IPS-18a (cell line): ENCODE data around the gene PRTFDC1.
"Not testable (repeated sequence)": the region's sequence is repeated elsewhere in the genome, so short reads cannot be mapped to it uniquely, and the experiment has no call there.

Experiments
- H3K27ac ChIP-seq: one replicate; pipeline ENCODE4 v1.5.1; 2013; ENCODE audit warnings: low read length
- H3K27me3 ChIP-seq: one replicate; pipeline ENCODE4 v1.6.1; 2013; ENCODE audit warnings: mild to moderate bottlenecking, low read length; ENCODE audit not compliant: control insufficient read depth, insufficient read depth
- H3K36me3 ChIP-seq: one replicate; pipeline ENCODE4 v1.6.1; 2013; ENCODE audit warnings: low read depth, low read length; ENCODE audit not compliant: control insufficient read depth
- H3K4me1 ChIP-seq: one replicate; pipeline ENCODE4 v1.6.1; 2013; ENCODE audit warnings: low read depth, low read length; ENCODE audit not compliant: control insufficient read depth
- H3K4me3 ChIP-seq: one replicate; pipeline ENCODE4 v1.5.1; 2013; ENCODE audit warnings: low read length
- H3K9ac ChIP-seq: one replicate; pipeline ENCODE4 v1.6.1; 2013; ENCODE audit warnings: mild to moderate bottlenecking, low read length, moderate library complexity
- H3K9me3 ChIP-seq: one replicate; pipeline ENCODE4 v1.6.1; 2013; ENCODE audit warnings: low read depth, low read length; ENCODE audit not compliant: control insufficient read depth

The PRTFDC1 gene

DNA sequence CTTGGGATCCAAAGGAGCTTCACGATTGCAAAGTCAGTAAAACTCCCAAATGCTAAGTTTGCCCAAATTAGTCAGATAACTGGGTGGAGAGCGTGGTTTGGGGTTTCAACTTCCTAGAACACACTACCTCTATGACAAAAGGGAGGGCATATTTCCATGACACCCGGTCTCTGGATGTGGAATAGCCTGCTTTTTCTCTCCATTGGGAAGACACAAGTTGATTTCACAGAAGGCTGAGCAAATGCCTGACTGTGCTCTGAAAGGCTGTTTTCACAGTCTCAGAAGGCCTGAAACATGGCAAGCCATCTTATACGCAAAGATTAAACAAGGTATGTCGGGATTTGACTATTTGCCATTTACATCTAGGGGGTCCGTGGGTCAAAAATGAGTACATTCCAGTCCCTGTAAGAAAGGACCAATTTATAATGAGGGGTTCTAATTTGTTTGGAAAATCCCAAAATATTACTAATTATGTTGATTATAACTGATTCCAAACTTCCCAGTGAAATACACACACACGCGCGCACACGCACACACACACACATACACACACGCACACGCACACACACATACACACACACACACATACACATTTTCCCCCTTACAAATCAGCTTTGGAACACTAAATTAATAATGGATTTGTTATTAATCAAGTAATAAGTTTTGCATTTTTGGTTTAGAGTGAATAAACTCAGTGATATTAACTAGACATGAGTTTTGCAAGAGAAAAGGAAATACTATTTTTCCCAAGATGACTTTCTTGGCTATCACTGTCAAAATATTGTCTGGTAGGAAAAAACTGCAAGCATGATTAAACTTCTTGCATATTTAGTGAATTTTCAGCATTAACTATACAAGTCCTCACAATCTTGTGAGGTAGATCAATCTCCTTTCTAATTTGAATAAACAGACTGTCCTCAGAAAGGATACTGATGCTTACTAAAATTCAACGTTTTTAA, 105.0 kb downstream of the PRTFDC1 start:
- Histone ChIP-seq H3K36me3 (no peaks in the 10 kb centered on the region), H3K4me3 (no peak overlapping the region), H3K27me3 (no peaks in the 10 kb centered on the region), H3K4me1 (peaks cover 22% of the 10 kb centered on the region), H3K27ac (no peak overlapping the region), H3K9me3 (no peaks in the 10 kb centered on the region), H3K9ac (no peak overlapping the region)

DNA sequence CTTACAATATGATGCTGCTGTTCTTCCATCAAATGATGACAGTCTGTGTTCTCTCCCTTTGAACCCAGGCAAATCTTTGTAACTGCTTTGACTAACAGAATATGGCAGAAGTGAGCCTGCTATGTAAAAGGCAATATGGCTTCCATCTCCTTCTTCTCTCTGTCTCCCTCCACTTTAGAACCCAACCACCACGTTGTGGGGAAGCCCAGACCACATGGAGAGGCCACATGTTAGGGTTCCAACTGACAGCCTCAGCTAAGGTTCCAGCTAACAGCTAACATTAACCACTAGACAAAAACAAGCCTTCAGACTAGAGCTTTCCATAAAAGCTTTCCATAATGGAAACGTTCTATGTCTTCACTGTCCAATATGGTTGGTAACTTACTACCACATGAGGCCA, 107.7 kb downstream of the PRTFDC1 start:
- Histone ChIP-seq H3K36me3 (no peaks in the 10 kb centered on the region), H3K4me3 (no peak overlapping the region), H3K9ac (no peak overlapping the region), H3K4me1 (peaks cover 18% of the 10 kb centered on the region), H3K9me3 (no peaks in the 10 kb centered on the region), H3K27ac (no peak overlapping the region), H3K27me3 (no peaks in the 10 kb centered on the region)

DNA sequence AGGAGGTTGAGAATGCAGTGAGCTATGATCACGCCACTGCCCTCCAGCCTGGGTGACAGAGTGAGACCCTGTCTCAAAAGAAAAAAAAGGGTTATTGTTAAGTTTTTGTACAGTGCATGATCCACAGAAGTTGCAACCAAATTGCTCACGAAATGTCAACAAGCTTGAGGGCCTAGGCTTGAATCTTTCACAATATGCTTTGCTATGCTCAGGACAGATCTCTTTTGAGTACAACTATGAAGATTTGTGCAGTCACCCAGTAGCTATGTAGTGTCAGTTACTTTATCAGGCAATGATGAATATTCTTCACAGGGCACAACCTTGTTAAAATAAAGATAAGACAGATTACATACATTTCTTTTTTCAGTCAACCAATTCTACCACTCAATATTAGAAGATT, 109.2 kb downstream of the PRTFDC1 start:
- Histone ChIP-seq H3K4me1 (peaks cover 5% of the 10 kb centered on the region), H3K9ac (no peak overlapping the region), H3K27me3 (no peaks in the 10 kb centered on the region), H3K9me3 (no peaks in the 10 kb centered on the region), H3K27ac (no peak overlapping the region), H3K36me3 (no peaks in the 10 kb centered on the region), H3K4me3 (no peak overlapping the region)

DNA sequence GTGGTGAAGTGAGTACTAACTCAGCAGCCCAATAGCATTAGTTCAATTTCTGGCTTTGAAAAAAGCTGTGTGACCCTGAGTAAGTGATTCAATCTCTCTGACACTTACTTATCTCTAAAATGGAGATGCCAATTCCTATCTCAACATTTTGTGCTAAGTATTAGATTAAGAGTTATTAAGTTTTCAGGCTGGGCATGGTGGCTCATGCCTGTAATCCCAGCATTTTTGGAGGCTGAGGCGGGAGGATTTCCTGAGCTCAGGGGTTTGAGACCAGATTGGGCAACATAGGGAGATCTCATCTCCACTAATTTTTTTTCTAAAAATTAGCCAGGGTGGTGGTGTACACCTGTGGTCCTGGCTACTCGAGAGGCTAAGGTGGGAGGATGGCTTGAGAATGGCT, 109.5 kb downstream of the PRTFDC1 start:
- Histone ChIP-seq H3K4me1 (peaks cover under 1% of the 10 kb centered on the region), H3K4me3 (no peak overlapping the region), H3K9me3 (no peaks in the 10 kb centered on the region), H3K9ac (no peak overlapping the region), H3K36me3 (no peaks in the 10 kb centered on the region), H3K27ac (no peak overlapping the region), H3K27me3 (no peaks in the 10 kb centered on the region)

DNA sequence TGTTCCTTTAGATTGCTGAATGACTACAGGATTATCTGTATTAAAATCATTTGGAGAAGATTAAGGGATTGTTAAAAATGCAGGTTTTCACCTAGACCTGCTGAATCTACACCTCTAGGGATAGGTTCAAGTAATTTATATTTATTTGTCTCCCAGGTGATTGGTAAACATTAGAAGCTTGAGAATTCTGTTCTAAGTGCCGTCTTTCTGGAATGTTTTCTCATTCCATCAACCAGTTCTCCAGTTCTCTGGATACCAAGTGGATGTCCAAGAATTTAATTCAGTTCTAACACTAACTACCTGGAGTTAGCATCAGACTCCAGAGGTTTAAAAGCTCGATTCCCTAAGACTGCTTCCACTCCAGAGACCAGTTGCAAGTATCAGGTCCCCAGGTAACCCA, 110.9 kb downstream of the PRTFDC1 start:
- H3K36me3 ChIP-seq, result no peaks in the 10 kb centered on the region
- H3K4me3 ChIP-seq, result no peak overlapping the region
- H3K9ac ChIP-seq, result no peak overlapping the region
- H3K27me3 ChIP-seq, result no peaks in the 10 kb centered on the region
- no peaks in the 10 kb centered on the region for H3K9me3 ChIP-seq
- H3K27ac ChIP-seq, result no peak overlapping the region
- H3K4me1 ChIP-seq, result no peaks in the 10 kb centered on the region

DNA sequence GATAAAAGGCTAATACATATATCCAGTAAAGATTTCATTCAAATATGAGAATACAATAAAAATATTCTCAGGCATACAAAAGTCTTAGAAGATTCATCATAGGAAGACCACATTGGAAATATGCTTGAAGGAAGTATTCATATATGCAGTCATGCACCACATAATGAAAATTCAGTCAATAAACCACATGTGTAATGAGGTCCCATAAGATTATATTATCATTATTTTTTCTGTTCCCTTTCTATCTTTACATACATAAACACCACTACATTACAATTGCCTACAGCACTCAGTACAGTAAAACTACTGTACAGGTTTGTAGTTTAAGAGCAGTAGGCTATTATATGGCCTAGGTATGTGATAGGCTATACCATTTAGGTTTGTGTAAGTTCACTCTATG, 111.6 kb downstream of the PRTFDC1 start:
- Histone ChIP-seq H3K27ac (no peak overlapping the region), H3K4me1 (no peaks in the 10 kb centered on the region), H3K36me3 (no peaks in the 10 kb centered on the region), H3K9ac (no peak overlapping the region), H3K27me3 (no peaks in the 10 kb centered on the region), H3K9me3 (no peaks in the 10 kb centered on the region), H3K4me3 (no peak overlapping the region)

DNA sequence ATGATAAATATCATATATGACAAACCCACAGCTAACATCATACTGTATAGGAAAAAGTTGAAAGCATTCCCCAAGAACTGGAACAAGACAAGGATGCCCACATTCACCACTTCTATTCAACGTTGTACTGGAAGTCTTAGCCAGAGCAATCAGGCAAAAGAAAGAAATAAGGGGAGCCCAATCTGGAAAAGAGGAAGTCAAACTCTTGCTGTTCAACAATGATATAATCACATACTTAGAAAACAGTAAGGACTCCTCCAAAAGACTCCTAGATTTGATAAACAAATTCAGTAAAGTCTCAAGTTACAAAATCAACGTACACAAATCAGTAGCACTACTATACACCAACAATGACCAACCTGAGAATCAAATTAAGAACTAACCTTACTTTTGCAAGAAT, 114.6 kb downstream of the PRTFDC1 start:
- H3K36me3 ChIP-seq, H3K27ac ChIP-seq, H3K27me3 ChIP-seq, H3K4me1 ChIP-seq, H3K4me3 ChIP-seq, H3K9me3 ChIP-seq, H3K9ac ChIP-seq: not testable (repeated sequence)

DNA sequence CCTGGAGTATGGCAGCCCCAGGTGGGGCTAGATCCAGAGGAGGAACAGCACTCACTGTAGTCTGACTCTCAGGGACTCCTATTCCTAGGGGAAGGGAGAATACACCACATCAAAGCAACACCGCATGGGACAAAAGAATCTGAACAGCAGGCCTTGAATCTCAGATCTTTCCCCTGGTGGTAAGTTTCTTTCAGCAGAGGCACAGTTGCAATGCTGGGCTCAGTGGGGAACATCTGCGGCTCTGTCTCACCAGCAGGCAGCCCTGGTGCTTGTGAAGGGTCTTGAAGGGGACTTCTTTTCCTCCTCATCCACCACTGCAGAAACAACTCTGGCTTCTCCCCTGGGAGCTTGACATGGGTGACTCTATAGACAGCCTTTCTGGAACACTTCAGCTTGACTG, 117.5 kb downstream of the PRTFDC1 start:
- Histone ChIP-seq H3K4me3 (no peak overlapping the region), H3K27ac (no peak overlapping the region), H3K4me1 (peaks cover 5% of the 10 kb centered on the region), H3K9me3 (no peaks in the 10 kb centered on the region), H3K36me3 (no peaks in the 10 kb centered on the region), H3K9ac (no peak overlapping the region), H3K27me3 (no peaks in the 10 kb centered on the region)

DNA sequence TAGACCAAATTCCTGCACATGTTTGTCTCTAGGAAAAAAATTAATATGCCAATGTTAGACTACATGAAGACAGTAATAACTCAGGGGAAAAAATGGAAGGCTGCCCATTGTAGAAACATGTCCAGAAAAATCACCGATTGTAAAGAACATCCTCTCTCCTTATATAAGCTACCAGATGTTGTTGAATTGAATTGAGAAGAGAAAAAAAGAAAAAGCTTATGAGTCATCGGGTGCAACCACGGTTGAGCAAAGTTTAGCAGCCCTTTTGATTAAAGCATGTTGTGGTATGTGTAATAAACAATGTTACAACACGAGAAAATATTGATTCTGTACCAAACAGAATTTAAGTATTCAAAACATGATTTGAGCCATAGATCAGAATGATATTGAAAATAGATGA, 126.4 kb downstream of the PRTFDC1 start:
- Histone ChIP-seq H3K36me3 (no peaks in the 10 kb centered on the region), H3K9me3 (no peaks in the 10 kb centered on the region), H3K4me3 (no peak overlapping the region), H3K4me1 (no peaks in the 10 kb centered on the region), H3K27ac (no peak overlapping the region), H3K27me3 (no peaks in the 10 kb centered on the region), H3K9ac (no peak overlapping the region)

DNA sequence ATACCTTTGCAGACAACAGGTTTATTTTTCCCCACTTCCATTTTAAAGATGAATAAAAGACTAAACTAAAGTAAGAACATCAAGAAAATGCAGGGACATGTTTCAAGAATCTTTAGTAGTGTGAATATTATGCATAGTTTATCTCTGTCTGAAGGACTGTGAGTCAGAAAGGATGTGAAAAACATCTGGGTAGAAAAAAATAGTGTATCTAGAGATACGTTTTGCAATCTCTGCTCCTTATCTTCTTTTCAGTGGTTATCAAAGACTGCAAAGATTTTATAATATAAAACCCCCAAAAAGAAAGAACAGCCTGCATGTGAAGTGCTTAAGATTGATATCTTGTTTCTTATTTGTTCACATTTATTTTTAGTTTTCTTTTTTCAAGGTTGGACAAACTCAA, 126.9 kb downstream of the PRTFDC1 start:
- H3K9me3 ChIP-seq, result no peaks in the 10 kb centered on the region
- no peaks in the 10 kb centered on the region for H3K27me3 ChIP-seq
- no peak overlapping the region for H3K27ac ChIP-seq
- H3K9ac ChIP-seq, result no peak overlapping the region
- no peaks in the 10 kb centered on the region for H3K36me3 ChIP-seq
- no peaks in the 10 kb centered on the region for H3K4me1 ChIP-seq
- H3K4me3 ChIP-seq, result no peak overlapping the region

DNA sequence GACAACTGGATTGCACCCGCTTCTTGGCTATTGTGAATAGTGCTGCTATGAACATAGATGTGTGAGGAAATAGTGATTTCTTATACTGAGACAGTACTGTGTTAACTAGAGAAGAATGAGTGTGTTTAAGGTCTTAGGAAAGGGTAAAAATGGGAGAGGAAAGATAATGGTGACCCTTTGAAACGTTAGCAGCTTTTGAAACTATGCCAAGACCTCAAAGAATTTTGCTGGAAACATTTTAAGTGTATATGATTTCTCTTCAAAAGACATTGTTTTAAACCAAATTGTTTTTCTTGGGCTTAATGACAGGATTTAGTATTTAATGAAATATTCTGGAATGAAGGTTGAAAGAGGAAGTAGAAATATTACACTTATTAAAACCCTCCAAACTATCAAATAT, 127.9 kb downstream of the PRTFDC1 start:
- H3K9ac ChIP-seq, result no peak overlapping the region
- H3K9me3 ChIP-seq, result no peaks in the 10 kb centered on the region
- H3K36me3 ChIP-seq, result no peaks in the 10 kb centered on the region
- H3K4me1 ChIP-seq, result no peaks in the 10 kb centered on the region
- H3K27ac ChIP-seq, result no peak overlapping the region
- no peaks in the 10 kb centered on the region for H3K27me3 ChIP-seq
- no peak overlapping the region for H3K4me3 ChIP-seq

DNA sequence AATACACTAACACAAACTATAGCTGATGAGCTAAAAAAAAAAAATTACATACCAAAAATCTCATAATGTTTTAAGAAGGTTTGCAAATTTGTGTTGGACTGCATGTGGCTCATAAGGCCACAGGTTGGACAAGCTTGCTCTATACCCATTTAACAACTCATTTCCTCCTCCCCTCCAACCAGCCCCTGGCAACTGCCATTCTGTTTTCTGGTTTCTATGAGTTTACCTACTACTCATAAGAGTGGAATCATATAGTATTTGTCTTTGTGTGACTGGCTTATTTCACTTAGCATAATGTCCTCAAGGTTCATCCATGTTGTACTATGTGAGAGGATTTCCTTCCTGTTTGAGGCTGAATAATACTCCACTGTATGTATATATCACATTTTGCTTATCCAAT, 128.3 kb downstream of the PRTFDC1 start:
- Histone ChIP-seq H3K4me1 (no peaks in the 10 kb centered on the region), H3K9me3 (no peaks in the 10 kb centered on the region), H3K36me3 (no peaks in the 10 kb centered on the region), H3K27ac (no peak overlapping the region), H3K9ac (no peak overlapping the region), H3K4me3 (no peak overlapping the region), H3K27me3 (no peaks in the 10 kb centered on the region)
